ENCODE measurements around the gene PPP1R15A. TPM values are rescaled to one million over a fixed set of nuclear protein-coding genes. Genes with fewer than 3 reads are reported as not detected.

The PPP1R15A gene
- total and polyA plus RNA-seq, 2 donors (not counting 3 experiments of a cell fraction or from before 2014, with no cell fraction given) = 42.3 to 67.4 TPM

DNA sequence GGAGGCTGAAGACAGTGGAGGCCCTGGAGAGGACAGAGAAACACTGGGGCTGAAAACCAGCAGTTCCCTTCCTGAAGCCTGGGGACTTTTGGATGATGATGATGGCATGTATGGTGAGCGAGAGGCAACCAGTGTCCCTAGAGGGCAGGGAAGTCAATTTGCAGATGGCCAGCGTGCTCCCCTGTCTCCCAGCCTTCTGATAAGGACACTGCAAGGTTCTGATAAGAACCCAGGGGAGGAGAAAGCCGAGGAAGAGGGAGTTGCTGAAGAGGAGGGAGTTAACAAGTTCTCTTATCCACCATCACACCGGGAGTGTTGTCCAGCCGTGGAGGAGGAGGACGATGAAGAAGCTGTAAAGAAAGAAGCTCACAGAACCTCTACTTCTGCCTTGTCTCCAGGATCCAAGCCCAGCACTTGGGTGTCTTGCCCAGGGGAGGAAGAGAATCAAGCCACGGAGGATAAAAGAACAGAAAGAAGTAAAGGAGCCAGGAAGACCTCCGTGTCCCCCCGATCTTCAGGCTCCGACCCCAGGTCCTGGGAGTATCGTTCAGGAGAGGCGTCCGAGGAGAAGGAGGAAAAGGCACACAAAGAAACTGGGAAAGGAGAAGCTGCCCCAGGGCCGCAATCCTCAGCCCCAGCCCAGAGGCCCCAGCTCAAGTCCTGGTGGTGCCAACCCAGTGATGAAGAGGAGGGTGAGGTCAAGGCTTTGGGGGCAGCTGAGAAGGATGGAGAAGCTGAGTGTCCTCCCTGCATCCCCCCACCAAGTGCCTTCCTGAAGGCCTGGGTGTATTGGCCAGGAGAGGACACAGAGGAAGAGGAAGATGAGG lies 1.5 kb downstream of the PPP1R15A start:
- no peaks in the 10 kb centered on the region for H3K9me1 ChIP-seq (replicated peaks; ENCODE audit: control insufficient read depth, extremely low read depth, insufficient read depth, low read length)
- H3K9ac ChIP-seq (replicated peaks; ENCODE audit: extremely low read depth, insufficient read depth, low read length) = peak overlapping the region; percentile 100
- CTCF ChIA-PET = interaction anchor here (1.1 to 6.0 kb wide), 5 partner anchors 26 to 97 kb away, joined by 3 to 45 read pairs (median 12); partner anchors contain the start of gene NUCB1
- no peaks in the 10 kb centered on the region for H3K27me3 ChIP-seq (ENCODE audit: control insufficient read depth in 2 of 2, insufficient read depth in 2 of 2, low read length in 2 of 2)
- TSS peak; percentile 36 for BruUV-seq (replicated peaks)
- H3K4me1 ChIP-seq (ENCODE audit: control insufficient read depth, extremely low read depth, insufficient read depth, low read length) = peaks cover 28% of the 10 kb centered on the region
- H3K27ac ChIP-seq (ENCODE audit: insufficient read depth, low read depth, low read length) = peak overlapping the region; percentile 100
- DNase-seq (ENCODE audit: low read depth, low spot score) (no peak), FAIRE-seq (no peak)
- H3K4me2 ChIP-seq (ENCODE audit: insufficient read depth, low read length) = peak overlapping the region; percentile 94
- peak overlapping the region; percentile 93 to 100 (median 100) for H3K4me3 ChIP-seq (replicated peaks in 1 of 3; ENCODE audit: insufficient read depth in 1 of 3, low read depth in 1 of 3, low read length in 3 of 3)
- intact Hi-C loops (cut with micrococcal nuclease) (loop anchor here (1.0 to 2.0 kb wide), 4 partner anchors 27 to 120 kb away; partner anchors contain the start of genes BCAT2, FTL, GYS1 and NUCB1), dilution Hi-C loops (cut with MboI; ENCODE audit: extremely low pct_ligation_motif_present, low sequenced_read_pairs) (no loop called here)
- no peaks in the 10 kb centered on the region for H3K9me3 ChIP-seq (replicated peaks; ENCODE audit: control insufficient read depth, insufficient read depth, low read length)
- POLR2A ChIA-PET = interaction anchor here (1.2 to 2.3 kb wide), 4 partner anchors 31 to 120 kb away, joined by 6 to 8 read pairs (median 6); partner anchors contain the start of genes GYS1 and RUVBL2
- no peak overlapping the region for H2AFZ ChIP-seq (ENCODE audit: low read depth, low read length)
- TF ChIP-seq EZH2 (IDR thresholded peaks at IDR 0.05; ENCODE audit: borderline replicate concordance, low read depth, low read length, severe bottlenecking) (no peak), FOS (IDR thresholded peaks at IDR 0.05; ENCODE audit: borderline replicate concordance, insufficient read depth, low read length) (no peak)
- H4K20me1 ChIP-seq (replicated peaks; ENCODE audit: control insufficient read depth, extremely low read depth, insufficient read depth, low read length) = no peaks in the 10 kb centered on the region
- peaks cover 40% of the 10 kb centered on the region for H3K79me2 ChIP-seq (ENCODE audit: control insufficient read depth, insufficient read depth, low read length)
- peaks cover 17 to 20% of the 10 kb centered on the region in 2 experiments for H3K36me3 ChIP-seq (ENCODE audit: control insufficient read depth in 2 of 2, extremely low read depth in 1 of 2, insufficient read depth in 2 of 2, low read length in 2 of 2)

DNA sequence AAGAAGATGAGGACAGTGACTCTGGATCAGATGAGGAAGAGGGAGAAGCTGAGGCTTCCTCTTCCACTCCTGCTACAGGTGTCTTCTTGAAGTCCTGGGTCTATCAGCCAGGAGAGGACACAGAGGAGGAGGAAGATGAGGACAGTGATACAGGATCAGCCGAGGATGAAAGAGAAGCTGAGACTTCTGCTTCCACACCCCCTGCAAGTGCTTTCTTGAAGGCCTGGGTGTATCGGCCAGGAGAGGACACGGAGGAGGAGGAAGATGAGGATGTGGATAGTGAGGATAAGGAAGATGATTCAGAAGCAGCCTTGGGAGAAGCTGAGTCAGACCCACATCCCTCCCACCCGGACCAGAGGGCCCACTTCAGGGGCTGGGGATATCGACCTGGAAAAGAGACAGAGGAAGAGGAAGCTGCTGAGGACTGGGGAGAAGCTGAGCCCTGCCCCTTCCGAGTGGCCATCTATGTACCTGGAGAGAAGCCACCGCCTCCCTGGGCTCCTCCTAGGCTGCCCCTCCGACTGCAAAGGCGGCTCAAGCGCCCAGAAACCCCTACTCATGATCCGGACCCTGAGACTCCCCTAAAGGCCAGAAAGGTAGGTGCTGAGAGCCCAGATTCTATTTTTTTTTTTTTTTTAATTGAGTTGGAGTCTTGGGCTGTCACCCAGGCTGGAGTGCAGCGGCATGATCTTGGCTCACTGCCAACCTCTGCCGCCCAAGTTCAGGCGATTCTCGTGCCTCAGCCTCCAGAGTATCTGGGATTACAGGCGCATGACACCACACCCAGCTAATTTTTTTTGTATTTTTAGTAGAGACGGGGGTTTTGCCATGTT lies 2.3 kb downstream of the PPP1R15A start:
- no TSS peak for BruUV-seq (replicated peaks)

More for the DNA sequence above, 2.3 kb downstream of the PPP1R15A start:
- no peaks in the 10 kb centered on the region for H3K27me3 ChIP-seq (ENCODE audit: control insufficient read depth in 2 of 2, insufficient read depth in 2 of 2, low read length in 2 of 2)
- no peaks in the 10 kb centered on the region for H3K9me3 ChIP-seq (replicated peaks; ENCODE audit: control insufficient read depth, insufficient read depth, low read length)
- ChIA-PET POLR2A (interaction anchor here (1.7 to 2.3 kb wide), 4 partner anchors 11 to 119 kb away, joined by 4 to 14 read pairs (median 7); partner anchors contain the start of genes GYS1 and RUVBL2), CTCF (interaction anchor here (1.7 to 6.0 kb wide), 4 partner anchors 25 to 96 kb away, joined by 4 to 45 read pairs (median 12); partner anchors contain the start of gene NUCB1)
- H3K4me2 ChIP-seq (ENCODE audit: insufficient read depth, low read length) = peak overlapping the region; percentile 94
- H3K27ac ChIP-seq (ENCODE audit: insufficient read depth, low read depth, low read length) = peak overlapping the region; percentile 100
- H3K9me1 ChIP-seq (replicated peaks; ENCODE audit: control insufficient read depth, extremely low read depth, insufficient read depth, low read length) = no peaks in the 10 kb centered on the region
- peak; percentile 69 for TF ChIP-seq GATA2 (IDR thresholded peaks at IDR 0.05; ENCODE audit: insufficient read depth, insufficient read length, low read depth, low read length)
- TF ChIP-seq, protein P1, sequence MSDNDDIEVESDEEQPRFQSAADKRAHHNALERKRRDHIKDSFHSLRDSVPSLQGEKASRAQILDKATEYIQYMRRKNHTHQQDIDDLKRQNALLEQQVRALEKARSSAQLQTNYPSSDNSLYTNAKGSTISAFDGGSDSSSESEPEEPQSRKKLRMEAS (IDR thresholded peaks at IDR 0.05; ENCODE audit: insufficient read depth, insufficient read length) = no peak
- TF ChIP-seq POLR2A (IDR thresholded peaks at IDR 0.05; ENCODE audit: low read depth, low read length) = peak; percentile 56
- no peak for TF ChIP-seq JUN (IDR thresholded peaks at IDR 0.05; ENCODE audit: borderline replicate concordance, insufficient read depth, insufficient read length, low read depth)
- no peak for TF ChIP-seq EZH2 (IDR thresholded peaks at IDR 0.05; ENCODE audit: borderline replicate concordance, low read depth, low read length, severe bottlenecking)
- TF ChIP-seq FOS (IDR thresholded peaks at IDR 0.05; ENCODE audit: borderline replicate concordance, insufficient read depth, low read length) = peak; percentile 72
- peak; percentile 43 for TF ChIP-seq POLR2AphosphoS5 (IDR thresholded peaks at IDR 0.05; ENCODE audit: insufficient read depth, low read depth, low read length)
- TF ChIP-seq, protein P2, sequence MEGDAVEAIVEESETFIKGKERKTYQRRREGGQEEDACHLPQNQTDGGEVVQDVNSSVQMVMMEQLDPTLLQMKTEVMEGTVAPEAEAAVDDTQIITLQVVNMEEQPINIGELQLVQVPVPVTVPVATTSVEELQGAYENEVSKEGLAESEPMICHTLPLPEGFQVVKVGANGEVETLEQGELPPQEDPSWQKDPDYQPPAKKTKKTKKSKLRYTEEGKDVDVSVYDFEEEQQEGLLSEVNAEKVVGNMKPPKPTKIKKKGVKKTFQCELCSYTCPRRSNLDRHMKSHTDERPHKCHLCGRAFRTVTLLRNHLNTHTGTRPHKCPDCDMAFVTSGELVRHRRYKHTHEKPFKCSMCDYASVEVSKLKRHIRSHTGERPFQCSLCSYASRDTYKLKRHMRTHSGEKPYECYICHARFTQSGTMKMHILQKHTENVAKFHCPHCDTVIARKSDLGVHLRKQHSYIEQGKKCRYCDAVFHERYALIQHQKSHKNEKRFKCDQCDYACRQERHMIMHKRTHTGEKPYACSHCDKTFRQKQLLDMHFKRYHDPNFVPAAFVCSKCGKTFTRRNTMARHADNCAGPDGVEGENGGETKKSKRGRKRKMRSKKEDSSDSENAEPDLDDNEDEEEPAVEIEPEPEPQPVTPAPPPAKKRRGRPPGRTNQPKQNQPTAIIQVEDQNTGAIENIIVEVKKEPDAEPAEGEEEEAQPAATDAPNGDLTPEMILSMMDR (IDR thresholded peaks at IDR 0.05; ENCODE audit: extremely low read depth in 1 of 2, insufficient read depth in 1 of 2, low read depth in 1 of 2, low read length in 2 of 2) = no peak
- FAIRE-seq (no peak), DNase-seq (ENCODE audit: low read depth, low spot score) (peak; percentile 69)
- H3K4me3 ChIP-seq (replicated peaks in 1 of 3; ENCODE audit: insufficient read depth in 1 of 3, low read depth in 1 of 3, low read length in 3 of 3) = peak overlapping the region; percentile 93 to 100 (median 100)
- intact Hi-C loops (cut with micrococcal nuclease) = no loop called here
- no peak overlapping the region for H2AFZ ChIP-seq (ENCODE audit: low read depth, low read length)
- peaks cover 40% of the 10 kb centered on the region for H3K79me2 ChIP-seq (ENCODE audit: control insufficient read depth, insufficient read depth, low read length)
- H3K36me3 ChIP-seq (ENCODE audit: control insufficient read depth in 2 of 2, extremely low read depth in 1 of 2, insufficient read depth in 2 of 2, low read length in 2 of 2) = peaks cover 17 to 20% of the 10 kb centered on the region in 2 experiments
- no peaks in the 10 kb centered on the region for H4K20me1 ChIP-seq (replicated peaks; ENCODE audit: control insufficient read depth, extremely low read depth, insufficient read depth, low read length)
- peaks cover 29% of the 10 kb centered on the region for H3K4me1 ChIP-seq (ENCODE audit: control insufficient read depth, extremely low read depth, insufficient read depth, low read length)
- dilution Hi-C loops (cut with MboI; ENCODE audit: extremely low pct_ligation_motif_present, low sequenced_read_pairs) = no loop called here
- peak overlapping the region; percentile 100 for H3K9ac ChIP-seq (replicated peaks; ENCODE audit: extremely low read depth, insufficient read depth, low read length)

Data from endothelial cell of umbilical vein (primary cell).